NCI-H345 (cell line): ENCODE data around the gene ATPAF2.

Source experiments
- DNase-seq: peaks from one replicate; lab custom pipeline; 2025; lab: John Stamatoyannopoulos, UW

ATPAF2 gene

GRCh38 chr17:18038861-18039534 lies at the start of gene ATPAF2, which contains the start of gene GID4:
Gene ATPAF2 (minus strand): TSS chr17:18039168. CDS start chr17:18039013, 155 bp downstream.
Gene GID4 (plus strand): TSS chr17:18039408. CDS start chr17:18039465, 57 bp downstream.
- peak; percentile 98 for DNase-seq

- peak; percentile 84 for DNase-seq
These were observed 48.9 kb upstream of the ATPAF2 start, which contains the start of gene DRG2 for GRCh38 chr17:18087610-18088491. Gene DRG2 (plus strand): TSS chr17:18087948. CDS start chr17:18088024, 76 bp downstream.

- no peak for DNase-seq
These were observed 45.3 kb upstream of the ATPAF2 start for GRCh38 chr17:18084256-18084655.

GRCh38 chr17:18079543-18079942 lies 40.6 kb upstream of the ATPAF2 start:
- DNase-seq = no peak

GRCh38 chr17:18076936-18077335 lies 38.0 kb upstream of the ATPAF2 start:
- no peak for DNase-seq

- no peak for DNase-seq
These were observed 35.8 kb upstream of the ATPAF2 start for GRCh38 chr17:18074566-18075272.

GRCh38 chr17:18071751-18072150 lies 32.8 kb upstream of the ATPAF2 start:
- no peak for DNase-seq

GRCh38 chr17:18070861-18071340 lies 31.9 kb upstream of the ATPAF2 start:
- no peak for DNase-seq

GRCh38 chr17:18069101-18069500 lies 30.1 kb upstream of the ATPAF2 start:
- no peak for DNase-seq

GRCh38 chr17:18066866-18067265 lies 27.9 kb upstream of the ATPAF2 start:
- no peak for DNase-seq

GRCh38 chr17:18065546-18065945 lies 26.6 kb upstream of the ATPAF2 start:
- no peak for DNase-seq

- no peak for DNase-seq
These were observed 25.1 kb upstream of the ATPAF2 start for GRCh38 chr17:18064053-18064452.

GRCh38 chr17:18059283-18059682 lies 20.3 kb upstream of the ATPAF2 start:
- DNase-seq = no peak

- DNase-seq = no peak
These were observed 17.2 kb upstream of the ATPAF2 start for GRCh38 chr17:18056214-18056613.

- no peak for DNase-seq
These were observed 16.6 kb upstream of the ATPAF2 start for GRCh38 chr17:18055597-18055996.

- no peak for DNase-seq
These were observed 6.9 kb upstream of the ATPAF2 start for GRCh38 chr17:18045691-18046350.

GRCh38 chr17:18044609-18045008 lies 5.6 kb upstream of the ATPAF2 start:
- no peak for DNase-seq

- DNase-seq = no peak
These were observed 4.5 kb upstream of the ATPAF2 start for GRCh38 chr17:18043491-18043890.

- no peak for DNase-seq
These were observed 4.0 kb upstream of the ATPAF2 start for GRCh38 chr17:18042983-18043382.

GRCh38 chr17:18041776-18042175 lies 2.8 kb upstream of the ATPAF2 start:
- DNase-seq = no peak

- DNase-seq = no peak
These were observed 1.4 kb upstream of the ATPAF2 start for GRCh38 chr17:18040261-18040858.
